ENCODE data around the gene C1GALT1.
"Not testable (repeated sequence)": the region's sequence is repeated elsewhere in the genome, so short reads cannot be mapped to it uniquely, and the experiment has no call there.

DNA sequence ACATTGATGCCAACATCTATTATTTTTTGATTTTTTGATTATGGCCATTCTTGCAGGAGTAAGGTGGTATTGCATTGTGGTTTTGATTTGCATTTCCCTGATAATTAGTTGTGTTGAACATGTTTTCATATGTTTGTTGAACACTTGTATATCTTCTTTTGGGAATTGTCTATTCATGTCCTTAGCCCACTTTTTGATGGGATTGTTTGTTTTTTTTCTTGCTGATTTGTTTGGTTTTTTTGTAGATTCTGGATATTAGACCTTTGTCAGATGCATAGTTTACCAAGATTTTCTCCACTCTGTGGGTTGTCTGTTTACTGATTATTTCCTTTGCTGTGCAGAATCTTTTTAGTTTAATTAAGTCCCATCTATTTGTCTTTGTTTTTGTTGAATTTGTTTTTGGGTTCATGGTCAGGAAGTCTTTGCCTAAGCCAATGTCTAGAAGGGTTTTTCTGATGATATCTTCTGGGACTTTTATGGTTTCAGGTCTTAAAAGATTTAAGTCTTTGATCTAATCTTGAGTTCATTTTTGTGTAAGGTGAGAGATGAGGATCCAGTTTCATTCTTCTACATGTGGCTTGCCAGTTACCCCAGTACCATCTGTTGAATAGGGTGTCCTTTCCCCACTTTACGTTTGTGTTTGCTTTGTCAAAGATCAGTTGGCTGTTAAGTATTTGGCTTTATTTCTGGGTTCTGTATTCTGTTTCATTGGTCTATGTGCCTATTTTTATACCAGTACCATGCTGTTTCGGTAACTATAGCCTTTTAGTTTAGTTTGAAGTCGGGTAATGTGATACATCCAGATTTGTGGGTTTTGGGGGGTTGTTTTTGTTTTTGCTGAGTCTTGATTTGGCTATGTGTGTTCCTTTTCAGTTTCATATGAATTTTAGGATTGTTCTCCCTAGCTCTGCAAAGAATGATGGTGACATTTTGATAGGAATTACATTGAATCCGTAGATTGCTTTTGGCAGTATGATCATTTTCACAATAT is 10.7 kb downstream of the C1GALT1 start:
- TF ChIP-seq, protein P1, sequence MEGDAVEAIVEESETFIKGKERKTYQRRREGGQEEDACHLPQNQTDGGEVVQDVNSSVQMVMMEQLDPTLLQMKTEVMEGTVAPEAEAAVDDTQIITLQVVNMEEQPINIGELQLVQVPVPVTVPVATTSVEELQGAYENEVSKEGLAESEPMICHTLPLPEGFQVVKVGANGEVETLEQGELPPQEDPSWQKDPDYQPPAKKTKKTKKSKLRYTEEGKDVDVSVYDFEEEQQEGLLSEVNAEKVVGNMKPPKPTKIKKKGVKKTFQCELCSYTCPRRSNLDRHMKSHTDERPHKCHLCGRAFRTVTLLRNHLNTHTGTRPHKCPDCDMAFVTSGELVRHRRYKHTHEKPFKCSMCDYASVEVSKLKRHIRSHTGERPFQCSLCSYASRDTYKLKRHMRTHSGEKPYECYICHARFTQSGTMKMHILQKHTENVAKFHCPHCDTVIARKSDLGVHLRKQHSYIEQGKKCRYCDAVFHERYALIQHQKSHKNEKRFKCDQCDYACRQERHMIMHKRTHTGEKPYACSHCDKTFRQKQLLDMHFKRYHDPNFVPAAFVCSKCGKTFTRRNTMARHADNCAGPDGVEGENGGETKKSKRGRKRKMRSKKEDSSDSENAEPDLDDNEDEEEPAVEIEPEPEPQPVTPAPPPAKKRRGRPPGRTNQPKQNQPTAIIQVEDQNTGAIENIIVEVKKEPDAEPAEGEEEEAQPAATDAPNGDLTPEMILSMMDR (IDR thresholded peaks at IDR 0.05) = not testable (repeated sequence)
- not testable (repeated sequence) for TF ChIP-seq POLR2A (IDR thresholded peaks at IDR 0.05)
